Mesendoderm (in vitro differentiated cells): ENCODE results near the gene HRH2.

Source experiments
- DNase-seq: peaks from one replicate; pipeline ENCODE4 v3.0.0; 2013
- H2AK5ac ChIP-seq: 2 replicates; pipeline ENCODE4 v1.6.1; 2013; ENCODE audit warnings: low read length, inconsistent platforms
- H2BK120ac ChIP-seq: 2 replicates; pipeline ENCODE4 v1.6.1; 2013; ENCODE audit warnings: low read depth, mild to moderate bottlenecking, low read length, moderate library complexity, mixed read lengths
- H2BK15ac ChIP-seq: replicated peaks from 2 replicates; pipeline ENCODE4 v1.6.1; 2013; ENCODE audit warnings: low read depth, mild to moderate bottlenecking, moderate library complexity
- H2BK5ac ChIP-seq: 2 replicates; pipeline ENCODE4 v1.6.1; 2013; ENCODE audit warnings: low read length, inconsistent platforms
- H3K18ac ChIP-seq: 2 replicates; pipeline ENCODE4 v1.6.1; 2013; ENCODE audit warnings: mild to moderate bottlenecking, low read length, mixed read lengths
- H3K23ac ChIP-seq: one replicate; pipeline ENCODE4 v1.6.1; 2013; ENCODE audit warnings: low read length
- H3K27ac ChIP-seq: 2 replicates; pipeline ENCODE4 v1.5.1; 2013; ENCODE audit warnings: low read depth, mild to moderate bottlenecking, inconsistent platforms, low read length, moderate library complexity
- H3K27me3 ChIP-seq: 2 replicates; pipeline ENCODE4 v1.6.1; 2013; ENCODE audit warnings: low read length, control low read depth, mild to moderate bottlenecking, inconsistent platforms; ENCODE audit not compliant: insufficient read depth, poor library complexity
- H3K36me3 ChIP-seq: 2 replicates; pipeline ENCODE4 v1.6.1; 2013; ENCODE audit warnings: low read length, inconsistent platforms; ENCODE audit not compliant: control insufficient read depth, insufficient read depth
- H3K4ac ChIP-seq: one replicate; pipeline ENCODE4 v1.6.1; 2013; ENCODE audit warnings: low read depth, mild to moderate bottlenecking, low read length, moderate library complexity
- H3K4me1 ChIP-seq: 2 replicates; pipeline ENCODE4 v1.6.1; 2013; ENCODE audit warnings: low read depth, low read length, inconsistent platforms; ENCODE audit not compliant: control insufficient read depth
- H3K4me2 ChIP-seq: 2 replicates; pipeline ENCODE4 v1.6.1; 2013; ENCODE audit warnings: low read length
- H3K4me3 ChIP-seq: 2 replicates; pipeline ENCODE4 v1.5.1; 2013; ENCODE audit warnings: mild to moderate bottlenecking, low read length
- H3K56ac ChIP-seq: one replicate; pipeline ENCODE4 v1.6.1; 2013; ENCODE audit warnings: low read length
- H3K79me1 ChIP-seq: 2 replicates; pipeline ENCODE4 v1.6.1; 2013; ENCODE audit warnings: low read length, inconsistent platforms
- H3K79me2 ChIP-seq: 2 replicates; pipeline ENCODE4 v1.6.1; 2013; ENCODE audit warnings: mild to moderate bottlenecking, low read length; ENCODE audit not compliant: control insufficient read depth, insufficient read depth
- H3K9ac ChIP-seq: 2 replicates; pipeline ENCODE4 v1.6.1; 2013; ENCODE audit warnings: low read length, inconsistent platforms
- H4K5ac ChIP-seq: one replicate; pipeline ENCODE4 v1.6.1; 2013; ENCODE audit warnings: low read length
- H4K8ac ChIP-seq: one replicate; pipeline ENCODE4 v1.6.1; 2013; ENCODE audit warnings: low read depth, mild to moderate bottlenecking, control low read depth, low read length, moderate library complexity
- WGBS: extraction: QIAGEN DNeasy Blood & Tissue Kit; methylation state at CpG from one replicate; pipeline ENCODE4 v1.1.7; 2013; ENCODE audit warnings: low lambda C conversion rate, missing lambda C conversion rate; ENCODE audit not compliant: insufficient coverage; ENCODE audit errors: extremely low coverage; 5-methylcytosine and 5-hydroxymethylcytosine counted together

Gene HRH2

DNA sequence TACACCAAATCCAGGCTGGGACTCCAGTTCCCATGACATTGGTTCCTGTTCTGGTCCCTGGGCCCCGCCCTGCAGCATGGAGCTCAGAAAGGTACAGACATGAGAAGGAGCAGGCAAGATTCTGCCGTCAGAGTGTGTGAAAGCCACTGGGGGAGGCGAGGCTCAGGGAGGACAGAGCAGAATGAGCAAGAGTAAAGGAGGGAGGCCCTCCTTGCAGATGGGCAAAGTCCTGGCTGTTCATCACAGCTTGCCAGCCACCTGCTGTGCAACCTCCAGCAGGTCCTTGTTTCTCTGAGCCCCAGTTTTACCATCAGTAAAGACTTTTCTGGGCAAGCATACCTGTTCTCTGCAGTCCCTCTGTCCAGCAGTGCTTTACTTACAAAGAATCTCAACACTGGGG lies 73.3 kb downstream of the HRH2 start:
- no peak overlapping the region for H2AK5ac ChIP-seq
- no peak overlapping the region for H3K9ac ChIP-seq
- no peak overlapping the region for H3K27ac ChIP-seq
- no CpG with 5 or more reads among the region's 3 CpGs for WGBS
- no peaks in the 10 kb centered on the region for H3K4me1 ChIP-seq
- no peak overlapping the region for H3K23ac ChIP-seq
- H3K79me1 ChIP-seq, result no peaks in the 10 kb centered on the region
- no peak overlapping the region for H2BK120ac ChIP-seq
- H3K36me3 ChIP-seq, result no peaks in the 10 kb centered on the region
- no peak overlapping the region for H3K56ac ChIP-seq
- H3K18ac ChIP-seq, result no peak overlapping the region
- H3K79me2 ChIP-seq, result no peaks in the 10 kb centered on the region
- no peak overlapping the region for H2BK15ac ChIP-seq
- H3K4me3 ChIP-seq, result no peak overlapping the region
- H4K8ac ChIP-seq, result no peak overlapping the region
- no peak overlapping the region for H3K4ac ChIP-seq
- H2BK5ac ChIP-seq, result no peak overlapping the region
- DNase-seq, result no peak
- no peak overlapping the region for H3K4me2 ChIP-seq
- no peak overlapping the region for H4K5ac ChIP-seq
- H3K27me3 ChIP-seq, result no peaks in the 10 kb centered on the region

DNA sequence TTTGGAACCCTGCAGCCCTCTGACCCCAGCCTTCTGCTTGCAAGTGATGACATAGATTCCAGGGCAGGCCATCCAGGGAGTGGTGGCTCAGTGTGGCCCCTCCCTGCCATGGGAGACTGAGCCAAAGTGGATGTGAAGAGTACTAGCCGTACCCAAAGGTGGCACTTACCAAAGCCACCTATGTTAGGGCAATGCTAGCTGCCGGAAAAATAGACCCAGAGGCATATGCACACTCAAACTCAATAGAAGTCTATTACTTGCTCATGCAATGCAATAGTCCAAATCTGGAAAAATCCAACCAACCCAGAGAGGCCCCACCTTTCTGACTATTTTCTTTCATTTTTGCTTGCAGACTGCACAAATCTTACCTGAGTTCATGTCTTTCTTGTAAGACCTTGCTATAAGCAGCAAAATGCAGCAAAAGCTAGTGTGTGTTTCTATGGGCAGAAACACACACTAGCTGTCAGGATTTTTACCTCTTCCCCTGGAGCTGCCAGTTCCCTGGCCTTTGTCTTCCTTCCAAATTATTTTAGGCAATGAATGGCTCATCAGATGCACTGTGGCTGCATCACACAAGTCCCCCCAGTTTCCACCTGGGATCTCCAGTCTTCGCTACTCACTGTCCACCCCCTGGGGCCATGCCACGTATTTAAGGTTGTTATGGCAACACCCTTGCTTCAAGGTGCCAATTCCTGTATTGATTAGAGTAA lies 74.0 kb downstream of the HRH2 start:
- Histone ChIP-seq H3K79me2 (no peaks in the 10 kb centered on the region), H3K4me2 (no peak overlapping the region), H3K4me1 (no peaks in the 10 kb centered on the region), H4K8ac (no peak overlapping the region), H2BK120ac (no peak overlapping the region), H2AK5ac (no peak overlapping the region), H3K56ac (no peak overlapping the region), H2BK15ac (no peak overlapping the region), H4K5ac (no peak overlapping the region), H3K27me3 (no peaks in the 10 kb centered on the region), H3K9ac (no peak overlapping the region), H3K18ac (no peak overlapping the region), H3K4me3 (no peak overlapping the region), H3K36me3 (no peaks in the 10 kb centered on the region), H3K4ac (no peak overlapping the region), H2BK5ac (no peak overlapping the region), H3K79me1 (no peaks in the 10 kb centered on the region), H3K27ac (no peak overlapping the region), H3K23ac (no peak overlapping the region)
- no peak for DNase-seq
- WGBS, result no CpG with 5 or more reads among the region's 4 CpGs

DNA sequence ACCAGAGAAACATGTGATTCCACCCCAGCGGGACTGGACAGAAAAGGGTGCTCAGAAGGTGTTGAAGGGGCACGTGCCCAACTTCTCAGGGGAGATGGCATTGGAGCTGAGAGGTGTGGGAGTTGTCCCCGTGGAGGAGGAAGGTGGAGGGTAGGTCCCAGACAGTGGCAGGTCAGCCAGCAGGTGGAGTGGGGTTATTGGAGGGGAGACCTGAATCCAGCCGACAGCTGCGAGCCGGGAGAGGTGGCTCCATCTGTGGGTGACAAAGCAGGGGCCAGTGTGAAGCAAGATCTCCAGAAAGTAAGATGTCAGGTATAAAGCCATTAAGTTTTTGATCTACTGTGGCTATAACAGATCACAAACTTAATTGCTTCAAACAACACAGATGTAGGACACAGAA lies 75.1 kb downstream of the HRH2 start:
- Histone ChIP-seq H3K27ac (no peak overlapping the region), H2BK5ac (no peak overlapping the region), H3K4me3 (no peak overlapping the region), H3K56ac (no peak overlapping the region), H3K9ac (no peak overlapping the region), H3K79me1 (no peaks in the 10 kb centered on the region), H4K5ac (no peak overlapping the region), H3K79me2 (no peaks in the 10 kb centered on the region), H3K4ac (no peak overlapping the region), H2BK120ac (no peak overlapping the region), H3K4me1 (no peaks in the 10 kb centered on the region), H3K18ac (no peak overlapping the region), H3K36me3 (no peaks in the 10 kb centered on the region), H4K8ac (no peak overlapping the region), H3K23ac (no peak overlapping the region), H3K4me2 (no peak overlapping the region), H2AK5ac (no peak overlapping the region), H2BK15ac (no peak overlapping the region), H3K27me3 (no peaks in the 10 kb centered on the region)
- no peak for DNase-seq
- no CpG with 5 or more reads among the region's 6 CpGs for WGBS

DNA sequence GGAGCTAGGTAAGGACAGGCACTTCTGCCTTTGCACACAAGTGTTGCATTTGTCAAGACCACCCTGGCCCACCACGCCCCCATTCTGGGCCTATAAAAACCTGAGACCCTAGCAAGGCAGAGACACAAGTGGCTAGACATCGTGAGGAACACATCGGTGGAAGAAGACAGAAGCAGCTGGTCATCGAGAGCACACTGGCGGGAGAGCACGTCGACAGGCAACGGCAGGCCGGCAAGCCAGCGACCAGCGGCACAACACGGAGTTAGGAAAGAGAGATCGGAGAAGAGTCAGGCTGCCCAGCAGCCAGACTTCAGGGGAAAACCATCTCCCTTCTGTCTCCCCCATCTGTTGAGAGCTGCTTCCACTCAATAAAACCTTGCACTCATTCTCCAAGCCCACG lies 76.1 kb downstream of the HRH2 start:
- no peaks in the 10 kb centered on the region for H3K36me3 ChIP-seq
- no peak overlapping the region for H3K4ac ChIP-seq
- H3K79me2 ChIP-seq, result no peaks in the 10 kb centered on the region
- no peaks in the 10 kb centered on the region for H3K79me1 ChIP-seq
- no peak overlapping the region for H3K23ac ChIP-seq
- H3K4me3 ChIP-seq, result no peak overlapping the region
- H2BK120ac ChIP-seq, result no peak overlapping the region
- no peak overlapping the region for H3K9ac ChIP-seq
- no peak overlapping the region for H3K4me2 ChIP-seq
- no peak overlapping the region for H4K8ac ChIP-seq
- H2AK5ac ChIP-seq, result no peak overlapping the region
- H3K56ac ChIP-seq, result no peak overlapping the region
- H3K18ac ChIP-seq, result no peak overlapping the region
- WGBS, result no CpG with 5 or more reads among the region's 14 CpGs
- H3K4me1 ChIP-seq, result no peaks in the 10 kb centered on the region
- no peak overlapping the region for H2BK5ac ChIP-seq
- no peak for DNase-seq
- H4K5ac ChIP-seq, result no peak overlapping the region
- H3K27ac ChIP-seq, result no peak overlapping the region
- no peaks in the 10 kb centered on the region for H3K27me3 ChIP-seq
- no peak overlapping the region for H2BK15ac ChIP-seq

DNA sequence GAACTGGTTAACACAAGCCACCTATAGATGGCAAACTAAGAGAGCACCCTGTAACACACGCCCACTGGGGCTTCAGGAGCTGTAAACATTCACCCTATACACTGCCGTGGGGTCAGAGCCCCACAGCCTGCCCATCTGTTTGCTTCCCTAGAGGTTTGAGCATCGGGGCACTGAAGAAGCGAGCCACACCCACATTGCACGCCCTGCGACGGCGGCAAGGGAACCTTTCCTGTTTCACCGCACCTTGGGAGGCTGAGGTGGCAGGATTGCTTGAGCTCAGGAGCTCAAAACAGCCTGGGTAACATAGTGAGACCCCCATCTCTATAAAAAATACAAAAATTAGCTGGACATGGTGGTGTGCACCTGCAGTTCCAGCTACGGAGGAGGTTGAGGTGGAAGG lies 76.6 kb downstream of the HRH2 start:
- H3K56ac ChIP-seq, result no peak overlapping the region
- no peak overlapping the region for H2BK5ac ChIP-seq
- H3K4me1 ChIP-seq, result no peaks in the 10 kb centered on the region
- no peaks in the 10 kb centered on the region for H3K79me2 ChIP-seq
- H4K8ac ChIP-seq, result no peak overlapping the region
- no peaks in the 10 kb centered on the region for H3K27me3 ChIP-seq
- no peaks in the 10 kb centered on the region for H3K79me1 ChIP-seq
- no peak overlapping the region for H2BK120ac ChIP-seq
- no peak overlapping the region for H3K23ac ChIP-seq
- H3K36me3 ChIP-seq, result no peaks in the 10 kb centered on the region
- H2AK5ac ChIP-seq, result no peak overlapping the region
- H3K18ac ChIP-seq, result no peak overlapping the region
- no peak overlapping the region for H3K9ac ChIP-seq
- no CpG with 5 or more reads among the region's 10 CpGs for WGBS
- no peak overlapping the region for H3K4ac ChIP-seq
- no peak overlapping the region for H2BK15ac ChIP-seq
- no peak overlapping the region for H3K4me2 ChIP-seq
- H3K27ac ChIP-seq, result no peak overlapping the region
- H3K4me3 ChIP-seq, result no peak overlapping the region
- H4K5ac ChIP-seq, result no peak overlapping the region
- no peak for DNase-seq

DNA sequence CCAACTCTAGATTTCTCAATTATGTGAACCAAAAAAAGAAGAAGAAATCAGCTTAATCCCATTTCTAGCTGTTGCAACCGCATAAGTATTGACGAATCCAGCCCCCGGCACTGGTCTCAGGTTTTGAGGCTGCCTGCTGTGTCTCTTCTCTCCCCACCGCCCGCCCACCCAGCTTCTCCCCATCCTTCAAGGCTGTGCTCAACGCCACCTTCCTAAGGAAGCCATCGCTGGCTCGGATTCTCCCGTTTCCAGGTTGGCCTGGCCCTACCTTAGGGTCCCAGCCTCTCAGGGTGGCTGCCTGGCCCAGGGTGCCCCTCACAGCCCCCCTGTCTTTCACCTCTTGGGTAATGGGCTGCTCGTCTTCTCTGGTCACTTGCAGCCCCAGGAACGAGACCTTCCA lies 77.8 kb downstream of the HRH2 start:
- H3K4me3 ChIP-seq, result no peak overlapping the region
- H4K5ac ChIP-seq, result no peak overlapping the region
- H3K4me1 ChIP-seq, result no peaks in the 10 kb centered on the region
- H2AK5ac ChIP-seq, result no peak overlapping the region
- H3K27me3 ChIP-seq, result no peaks in the 10 kb centered on the region
- no peaks in the 10 kb centered on the region for H3K79me2 ChIP-seq
- H2BK120ac ChIP-seq, result no peak overlapping the region
- no peak overlapping the region for H2BK5ac ChIP-seq
- no peak overlapping the region for H3K4ac ChIP-seq
- no peak for DNase-seq
- no CpG with 5 or more reads among the region's 11 CpGs for WGBS
- no peak overlapping the region for H4K8ac ChIP-seq
- H3K23ac ChIP-seq, result no peak overlapping the region
- H3K9ac ChIP-seq, result no peak overlapping the region
- H3K56ac ChIP-seq, result no peak overlapping the region
- no peaks in the 10 kb centered on the region for H3K79me1 ChIP-seq
- no peak overlapping the region for H2BK15ac ChIP-seq
- H3K4me2 ChIP-seq, result no peak overlapping the region
- H3K27ac ChIP-seq, result no peak overlapping the region
- H3K18ac ChIP-seq, result no peak overlapping the region
- no peaks in the 10 kb centered on the region for H3K36me3 ChIP-seq
